Breast epithelium (tissue), 3 donors: ENCODE measurements around the gene RAB39A.

Experiments used
- CTCF ChIP-seq, 3 donors: fragments of 450-650 bp; IDR thresholded peaks; one replicate each; pipeline ENCODE4 v1.5.1; 2016 to 2017; ENCODE audit warnings: antibody characterized with exemption in 3 of 3, mild to moderate bottlenecking in 3 of 3, moderate library complexity in 3 of 3
- POLR2A ChIP-seq: fragments of 450-650 bp; IDR thresholded peaks from one replicate; pipeline ENCODE4 v1.6.1; 2016; ENCODE audit warnings: antibody characterized with exemption, mild to moderate bottlenecking, moderate library complexity

- TF ChIP-seq CTCF (IDR thresholded peaks at IDR 0.05), result peak; percentile 60 to 91 (median 82)
- peak; percentile 38 for TF ChIP-seq POLR2A
Observed at GRCh38 chr11:108008656-108009496, 80.6 kb downstream of the RAB39A start, which contains the start of gene CUL5.
